Measurements from ENCODE around the gene JPH3.

JPH3 gene

DNA sequence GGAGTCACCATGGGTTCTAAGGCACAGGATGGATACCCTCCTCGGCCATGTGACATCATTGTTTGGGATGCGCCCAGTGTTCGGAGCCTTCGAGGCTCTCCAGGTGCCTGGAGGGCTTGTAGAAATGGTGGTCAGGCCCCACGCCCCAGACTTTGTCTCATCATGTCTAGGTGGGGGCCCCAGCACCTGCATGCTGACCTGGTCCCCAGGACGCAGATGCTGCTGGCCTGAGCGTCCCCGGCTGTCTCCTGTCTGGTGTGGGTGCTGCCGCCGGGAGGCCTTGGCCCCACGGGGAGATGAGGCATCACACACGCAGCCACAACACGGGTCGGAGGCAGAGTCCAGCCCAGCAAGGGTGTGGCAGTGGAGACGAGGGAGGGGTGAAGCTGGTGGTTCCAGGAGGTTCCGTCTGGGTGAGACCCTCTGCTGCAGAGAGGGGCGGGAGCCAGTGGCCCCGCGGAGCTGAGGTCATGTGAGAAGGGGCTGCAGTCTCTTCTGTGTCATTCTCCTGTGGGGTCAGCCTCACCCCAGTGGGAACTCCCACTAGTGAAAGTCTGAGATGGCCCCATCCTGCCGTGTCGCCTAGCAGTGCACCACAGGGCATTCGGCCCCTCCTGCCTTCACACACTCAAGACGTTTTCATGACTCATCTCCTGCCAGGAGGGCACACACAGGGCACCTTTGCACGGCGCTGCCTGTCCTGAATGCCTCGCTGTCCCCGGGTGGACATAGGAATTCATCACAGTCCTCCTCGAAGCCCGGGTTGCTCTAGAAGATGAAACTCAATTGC, 46.6 kb downstream of the JPH3 start:
- H3K4me3 Mint-ChIP-seq = no peak overlapping the region
- H3K4me1 Mint-ChIP-seq = no peaks in the 10 kb centered on the region
- no peaks in the 10 kb centered on the region for H3K36me3 Mint-ChIP-seq (ENCODE audit: low read depth)

DNA sequence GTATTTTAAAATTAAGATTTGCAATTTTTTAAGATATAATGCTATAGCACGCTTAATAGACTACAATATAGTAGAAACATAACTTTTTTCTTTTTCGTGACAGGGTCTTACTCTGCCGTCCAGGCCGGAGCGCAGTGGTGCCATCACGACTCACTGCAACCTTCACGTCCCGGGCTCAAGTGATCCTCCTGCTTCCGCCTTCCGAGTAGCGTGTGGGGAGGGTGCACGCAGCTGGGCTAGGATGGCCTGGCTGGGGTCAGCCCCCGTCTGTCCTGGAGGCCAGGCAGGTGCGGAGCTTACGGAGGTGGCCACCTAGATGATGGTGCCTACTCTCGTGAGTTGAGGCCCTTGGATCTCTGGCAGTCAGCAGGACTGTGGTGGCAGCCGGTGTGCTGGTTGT, 50.1 kb downstream of the JPH3 start:
- Mint-ChIP-seq H3K4me3 (no peak overlapping the region), H3K36me3 (ENCODE audit: low read depth) (no peaks in the 10 kb centered on the region), H3K9me3 (peaks cover 2% of the 10 kb centered on the region), H3K27me3 (ENCODE audit: low read depth) (peaks cover 29% of the 10 kb centered on the region), H3K4me1 (no peaks in the 10 kb centered on the region), H3K27ac (no peak overlapping the region)
- TF ChIP-seq, protein P1, sequence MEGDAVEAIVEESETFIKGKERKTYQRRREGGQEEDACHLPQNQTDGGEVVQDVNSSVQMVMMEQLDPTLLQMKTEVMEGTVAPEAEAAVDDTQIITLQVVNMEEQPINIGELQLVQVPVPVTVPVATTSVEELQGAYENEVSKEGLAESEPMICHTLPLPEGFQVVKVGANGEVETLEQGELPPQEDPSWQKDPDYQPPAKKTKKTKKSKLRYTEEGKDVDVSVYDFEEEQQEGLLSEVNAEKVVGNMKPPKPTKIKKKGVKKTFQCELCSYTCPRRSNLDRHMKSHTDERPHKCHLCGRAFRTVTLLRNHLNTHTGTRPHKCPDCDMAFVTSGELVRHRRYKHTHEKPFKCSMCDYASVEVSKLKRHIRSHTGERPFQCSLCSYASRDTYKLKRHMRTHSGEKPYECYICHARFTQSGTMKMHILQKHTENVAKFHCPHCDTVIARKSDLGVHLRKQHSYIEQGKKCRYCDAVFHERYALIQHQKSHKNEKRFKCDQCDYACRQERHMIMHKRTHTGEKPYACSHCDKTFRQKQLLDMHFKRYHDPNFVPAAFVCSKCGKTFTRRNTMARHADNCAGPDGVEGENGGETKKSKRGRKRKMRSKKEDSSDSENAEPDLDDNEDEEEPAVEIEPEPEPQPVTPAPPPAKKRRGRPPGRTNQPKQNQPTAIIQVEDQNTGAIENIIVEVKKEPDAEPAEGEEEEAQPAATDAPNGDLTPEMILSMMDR (IDR thresholded peaks at IDR 0.05; ENCODE audit: unreplicated experiment in 3 of 3) = no peak

More for the DNA sequence above, 46.6 kb downstream of the JPH3 start:
- TF ChIP-seq, protein P1 (IDR thresholded peaks at IDR 0.05; ENCODE audit: unreplicated experiment in 3 of 3) = no peak
- Mint-ChIP-seq H3K27ac (no peak overlapping the region), H3K27me3 (ENCODE audit: low read depth) (peaks cover 37% of the 10 kb centered on the region), H3K9me3 (no peaks in the 10 kb centered on the region)

DNA sequence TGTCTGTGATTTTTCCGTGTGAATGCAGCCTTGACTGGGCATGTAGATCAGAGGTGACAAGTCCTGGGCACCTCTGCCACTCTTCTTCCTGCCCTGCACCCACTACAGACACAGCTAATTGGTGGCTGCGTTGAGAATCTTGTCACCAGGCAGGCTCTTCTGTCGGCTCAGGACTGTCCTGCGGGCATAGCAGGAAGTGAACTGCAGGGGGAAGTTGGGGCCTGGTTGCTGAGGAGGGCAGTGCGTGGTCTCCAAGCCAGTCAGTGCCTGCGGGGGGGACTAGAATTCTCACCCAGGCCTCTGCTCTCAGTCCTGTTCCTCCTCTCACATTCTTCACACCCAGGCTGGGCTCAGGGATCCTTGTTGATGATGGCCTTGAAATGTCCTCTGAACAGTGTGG, 50.5 kb downstream of the JPH3 start:
- Mint-ChIP-seq H3K4me1 (no peaks in the 10 kb centered on the region), H3K4me3 (no peak overlapping the region), H3K27me3 (ENCODE audit: low read depth) (peaks cover 29% of the 10 kb centered on the region), H3K27ac (no peak overlapping the region), H3K36me3 (ENCODE audit: low read depth) (no peaks in the 10 kb centered on the region), H3K9me3 (peaks cover 2% of the 10 kb centered on the region)
- TF ChIP-seq, protein P1 (IDR thresholded peaks at IDR 0.05; ENCODE audit: unreplicated experiment in 3 of 3) = no peak

DNA sequence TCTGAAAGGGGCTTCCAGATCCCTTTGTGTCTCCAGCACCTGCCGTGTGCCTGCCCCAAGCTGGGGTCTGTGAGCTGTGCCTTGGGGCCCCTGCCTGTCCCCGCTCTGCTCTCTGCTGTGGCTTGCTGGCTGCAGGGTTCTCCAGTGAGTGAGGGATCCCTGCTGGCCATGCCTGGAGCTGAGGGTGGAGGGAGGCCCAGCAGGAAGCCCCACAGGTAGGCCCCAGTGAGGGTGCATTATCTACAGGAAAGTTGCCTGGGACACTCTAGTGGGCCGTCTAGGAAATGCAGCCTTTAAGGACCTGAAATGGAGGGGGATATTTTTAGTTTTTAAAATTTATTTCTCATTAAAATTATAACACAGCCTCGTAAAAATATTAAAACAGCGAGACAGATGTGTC, 50.9 kb downstream of the JPH3 start:
- Mint-ChIP-seq H3K36me3 (ENCODE audit: low read depth) (no peaks in the 10 kb centered on the region), H3K27ac (no peak overlapping the region), H3K9me3 (peaks cover 2% of the 10 kb centered on the region), H3K27me3 (ENCODE audit: low read depth) (peaks cover 25% of the 10 kb centered on the region), H3K4me1 (no peaks in the 10 kb centered on the region), H3K4me3 (no peak overlapping the region)
- TF ChIP-seq, protein P1 (IDR thresholded peaks at IDR 0.05; ENCODE audit: unreplicated experiment in 3 of 3) = peak; percentile 41 to 54 (median 43)

DNA sequence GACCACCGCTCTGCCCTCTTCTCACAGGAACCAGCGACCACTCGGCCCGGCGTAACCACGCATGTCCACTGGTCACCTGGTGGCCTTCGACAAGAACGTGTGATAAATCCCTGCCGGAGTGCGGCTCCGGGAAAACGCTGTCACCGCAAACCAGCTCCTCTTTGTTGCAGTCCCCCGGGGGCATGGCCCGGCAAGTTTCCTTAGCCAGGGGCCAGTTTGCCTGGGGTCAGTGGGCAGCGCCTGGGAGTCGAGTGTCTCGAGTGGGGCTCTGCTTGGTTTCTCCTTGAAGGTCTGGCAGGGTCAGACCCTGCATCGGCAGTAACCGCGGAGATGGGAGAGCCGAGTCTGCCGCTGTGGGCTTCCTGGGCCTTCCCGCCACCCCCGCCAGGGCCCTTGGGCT, 52.5 kb downstream of the JPH3 start:
- Mint-ChIP-seq H3K27ac (no peak overlapping the region), H3K4me1 (no peaks in the 10 kb centered on the region), H3K9me3 (peaks cover 2% of the 10 kb centered on the region), H3K4me3 (no peak overlapping the region), H3K27me3 (ENCODE audit: low read depth) (peaks cover 27% of the 10 kb centered on the region), H3K36me3 (ENCODE audit: low read depth) (no peaks in the 10 kb centered on the region)
- TF ChIP-seq, protein P1 (IDR thresholded peaks at IDR 0.05; ENCODE audit: unreplicated experiment in 3 of 3) = no peak

DNA sequence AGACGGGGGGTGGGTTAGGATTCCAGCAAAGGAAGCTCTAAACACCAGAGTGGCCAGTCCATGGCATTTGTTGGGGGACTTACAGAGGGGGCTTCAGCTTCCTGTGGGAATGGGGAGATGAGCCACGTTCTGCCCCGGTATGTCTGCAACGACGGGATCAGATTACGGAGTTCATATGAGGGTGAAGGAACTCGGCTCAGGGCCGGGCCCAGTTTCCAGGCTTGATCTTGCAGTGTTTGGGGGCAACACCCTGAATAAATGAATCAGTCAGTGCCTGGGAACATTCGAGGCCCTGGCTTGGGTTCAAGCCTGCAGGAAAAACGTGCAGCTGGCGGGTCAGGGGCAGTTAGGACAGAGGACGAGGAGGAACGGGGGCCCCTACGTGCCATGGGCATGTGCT, 54.0 kb downstream of the JPH3 start:
- no peaks in the 10 kb centered on the region for H3K4me1 Mint-ChIP-seq
- TF ChIP-seq, protein P1 (IDR thresholded peaks at IDR 0.05; ENCODE audit: unreplicated experiment in 3 of 3) = no peak
- no peak overlapping the region for H3K4me3 Mint-ChIP-seq
- H3K27me3 Mint-ChIP-seq (ENCODE audit: low read depth) = peaks cover 22% of the 10 kb centered on the region
- H3K9me3 Mint-ChIP-seq = peaks cover 2% of the 10 kb centered on the region
- no peak overlapping the region for H3K27ac Mint-ChIP-seq
- H3K36me3 Mint-ChIP-seq (ENCODE audit: low read depth) = no peaks in the 10 kb centered on the region
